GM23338 (cell line): ENCODE data around the gene CYTH1.

ENCODE experiments used
- CREB1 ChIP-seq: fragments of 250-450 bp; sonication (Bioruptor Pico); IDR thresholded peaks from 2 replicates; pipeline ENCODE4 v1.5.0; 2020; ENCODE audit warnings: low read depth, mild to moderate bottlenecking, moderate library complexity
- CTCF ChIP-seq, 2 experiments: fragments of 200-600 bp in 1 of 2; sonication (generic) in 1 of 2; conservative IDR thresholded peaks; 2 replicates each; pipeline versions ENCODE4 v1.5.1 to v1.6.1; 2016 to 2017; ENCODE audit warnings: antibody characterized with exemption in 2 of 2, low read depth in 2 of 2, mild to moderate bottlenecking in 2 of 2, moderate library complexity in 1 of 2
- ETS1 ChIP-seq: IDR thresholded peaks from 2 replicates; pipeline ENCODE4 v1.6.1; 2016; ENCODE audit warnings: antibody characterized with exemption
- EZH2 ChIP-seq: fragments of 200-600 bp; sonication (generic); IDR thresholded peaks from one replicate; pipeline ENCODE4 v1.8.0; 2017; ENCODE audit warnings: antibody characterized with exemption, mild to moderate bottlenecking, low read depth; ENCODE audit not compliant: unreplicated experiment
- EZH2phosphoT487 ChIP-seq: fragments of 200-600 bp; sonication (generic); IDR thresholded peaks from one replicate; pipeline ENCODE4 v1.8.1; 2018; ENCODE audit warnings: antibody characterized with exemption; ENCODE audit not compliant: unreplicated experiment
- JUNB ChIP-seq: IDR thresholded peaks from one replicate; pipeline ENCODE4 v1.6.1; 2016; ENCODE audit warnings: antibody characterized with exemption; ENCODE audit not compliant: unreplicated experiment
- NANOG ChIP-seq: IDR thresholded peaks from 2 replicates; pipeline ENCODE4 v1.6.1; 2016; ENCODE audit warnings: antibody characterized with exemption, borderline replicate concordance
- POLR2AphosphoS5 ChIP-seq: IDR thresholded peaks from 2 replicates; pipeline ENCODE4 v1.6.1; 2016; ENCODE audit warnings: antibody characterized with exemption, low read depth
- REST ChIP-seq: IDR thresholded peaks from one replicate; pipeline ENCODE4 v1.6.1; 2018; ENCODE audit warnings: antibody characterized with exemption; ENCODE audit not compliant: unreplicated experiment
- STAT1 ChIP-seq: IDR thresholded peaks from one replicate; pipeline ENCODE4 v1.6.1; 2016; ENCODE audit warnings: antibody characterized with exemption; ENCODE audit not compliant: unreplicated experiment
- ZNF114 ChIP-seq: fragments of 250-450 bp; sonication (Bioruptor Pico); IDR thresholded peaks from 2 replicates; pipeline ENCODE4 v1.5.0; 2020; ENCODE audit warnings: mild to moderate bottlenecking, moderate library complexity
- ZNF331 ChIP-seq: fragments of 250-450 bp; sonication (Bioruptor Pico); IDR thresholded peaks from 2 replicates; pipeline ENCODE4 v1.5.0; 2020; ENCODE audit warnings: low read depth, mild to moderate bottlenecking, moderate library complexity

- TF ChIP-seq CTCF (conservative IDR thresholded peaks at IDR 0.05; ENCODE audit: low read depth in 2 of 2) (no peak), EZH2 (no peak), REST (no peak), ZNF331 (CRISPR knock-in tag) (no peak), POLR2AphosphoS5 (no peak), EZH2phosphoT487 (no peak), ZNF114 (CRISPR knock-in tag) (no peak), ETS1 (no peak), JUNB (no peak), NANOG (no peak), CREB1 (CRISPR knock-in tag) (no peak), STAT1 (no peak)
These were observed 128.7 kb downstream of the CYTH1 start for GRCh38 chr17:78653382-78653781.
